Measurements from ENCODE around the gene DDX18.
"Not testable (repeated sequence)": the region's sequence is repeated elsewhere in the genome, so short reads cannot be mapped to it uniquely, and the experiment has no call there.

DNA sequence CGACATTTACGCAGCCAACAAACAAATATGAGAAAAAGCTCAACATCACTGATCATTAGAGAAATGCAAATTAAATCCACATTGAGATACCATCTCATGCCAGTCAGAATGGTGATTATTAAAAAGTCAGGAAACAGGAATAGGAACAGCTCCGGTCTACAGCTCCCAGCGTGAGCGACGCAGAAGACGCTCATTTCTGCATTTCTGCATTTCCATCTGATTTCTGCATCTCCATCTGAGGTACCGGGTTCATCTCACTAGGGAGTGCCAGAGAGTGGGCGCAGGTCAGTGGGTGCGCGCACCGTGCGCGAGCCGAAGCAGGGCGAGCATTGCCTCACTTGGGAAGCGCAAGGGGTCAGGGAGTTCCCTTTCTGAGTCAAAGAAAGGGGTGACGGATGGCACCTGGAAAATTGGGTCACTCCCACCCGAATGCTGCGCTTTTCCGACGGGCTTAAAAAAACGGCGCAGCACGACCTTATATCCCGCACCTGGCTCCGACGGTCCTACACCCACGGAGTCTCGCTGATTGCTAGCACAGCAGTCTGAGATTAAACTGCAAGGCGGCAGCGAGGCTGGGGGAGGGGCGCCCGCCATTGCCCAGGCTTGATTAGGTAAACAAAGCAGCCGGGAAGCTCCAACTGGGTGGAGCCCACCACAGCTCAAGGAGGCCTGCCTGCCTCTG is 10.7 kb upstream of the DDX18 start:
- not testable (repeated sequence) for TF ChIP-seq NFYB (CRISPR knock-in tag; conservative IDR thresholded peaks at IDR 0.05; ENCODE audit: low read depth); FOXK1 (CRISPR knock-in tag; IDR thresholded peaks at IDR 0.05); FOXJ3 (CRISPR knock-in tag; IDR thresholded peaks at IDR 0.05; ENCODE audit: borderline replicate concordance); GABPB1 (CRISPR knock-in tag; IDR thresholded peaks at IDR 0.05); NR2C2 (CRISPR knock-in tag; IDR thresholded peaks at IDR 0.05)
- TF ChIP-seq, protein P1, sequence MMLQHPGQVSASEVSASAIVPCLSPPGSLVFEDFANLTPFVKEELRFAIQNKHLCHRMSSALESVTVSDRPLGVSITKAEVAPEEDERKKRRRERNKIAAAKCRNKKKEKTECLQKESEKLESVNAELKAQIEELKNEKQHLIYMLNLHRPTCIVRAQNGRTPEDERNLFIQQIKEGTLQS (CRISPR knock-in tag; conservative IDR thresholded peaks at IDR 0.05): not testable (repeated sequence)
- TF ChIP-seq, protein P2, sequence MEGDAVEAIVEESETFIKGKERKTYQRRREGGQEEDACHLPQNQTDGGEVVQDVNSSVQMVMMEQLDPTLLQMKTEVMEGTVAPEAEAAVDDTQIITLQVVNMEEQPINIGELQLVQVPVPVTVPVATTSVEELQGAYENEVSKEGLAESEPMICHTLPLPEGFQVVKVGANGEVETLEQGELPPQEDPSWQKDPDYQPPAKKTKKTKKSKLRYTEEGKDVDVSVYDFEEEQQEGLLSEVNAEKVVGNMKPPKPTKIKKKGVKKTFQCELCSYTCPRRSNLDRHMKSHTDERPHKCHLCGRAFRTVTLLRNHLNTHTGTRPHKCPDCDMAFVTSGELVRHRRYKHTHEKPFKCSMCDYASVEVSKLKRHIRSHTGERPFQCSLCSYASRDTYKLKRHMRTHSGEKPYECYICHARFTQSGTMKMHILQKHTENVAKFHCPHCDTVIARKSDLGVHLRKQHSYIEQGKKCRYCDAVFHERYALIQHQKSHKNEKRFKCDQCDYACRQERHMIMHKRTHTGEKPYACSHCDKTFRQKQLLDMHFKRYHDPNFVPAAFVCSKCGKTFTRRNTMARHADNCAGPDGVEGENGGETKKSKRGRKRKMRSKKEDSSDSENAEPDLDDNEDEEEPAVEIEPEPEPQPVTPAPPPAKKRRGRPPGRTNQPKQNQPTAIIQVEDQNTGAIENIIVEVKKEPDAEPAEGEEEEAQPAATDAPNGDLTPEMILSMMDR (IDR thresholded peaks at IDR 0.05): not testable (repeated sequence)
- TF ChIP-seq, protein P3, sequence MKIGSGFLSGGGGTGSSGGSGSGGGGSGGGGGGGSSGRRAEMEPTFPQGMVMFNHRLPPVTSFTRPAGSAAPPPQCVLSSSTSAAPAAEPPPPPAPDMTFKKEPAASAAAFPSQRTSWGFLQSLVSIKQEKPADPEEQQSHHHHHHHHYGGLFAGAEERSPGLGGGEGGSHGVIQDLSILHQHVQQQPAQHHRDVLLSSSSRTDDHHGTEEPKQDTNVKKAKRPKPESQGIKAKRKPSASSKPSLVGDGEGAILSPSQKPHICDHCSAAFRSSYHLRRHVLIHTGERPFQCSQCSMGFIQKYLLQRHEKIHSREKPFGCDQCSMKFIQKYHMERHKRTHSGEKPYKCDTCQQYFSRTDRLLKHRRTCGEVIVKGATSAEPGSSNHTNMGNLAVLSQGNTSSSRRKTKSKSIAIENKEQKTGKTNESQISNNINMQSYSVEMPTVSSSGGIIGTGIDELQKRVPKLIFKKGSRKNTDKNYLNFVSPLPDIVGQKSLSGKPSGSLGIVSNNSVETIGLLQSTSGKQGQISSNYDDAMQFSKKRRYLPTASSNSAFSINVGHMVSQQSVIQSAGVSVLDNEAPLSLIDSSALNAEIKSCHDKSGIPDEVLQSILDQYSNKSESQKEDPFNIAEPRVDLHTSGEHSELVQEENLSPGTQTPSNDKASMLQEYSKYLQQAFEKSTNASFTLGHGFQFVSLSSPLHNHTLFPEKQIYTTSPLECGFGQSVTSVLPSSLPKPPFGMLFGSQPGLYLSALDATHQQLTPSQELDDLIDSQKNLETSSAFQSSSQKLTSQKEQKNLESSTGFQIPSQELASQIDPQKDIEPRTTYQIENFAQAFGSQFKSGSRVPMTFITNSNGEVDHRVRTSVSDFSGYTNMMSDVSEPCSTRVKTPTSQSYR (CRISPR knock-in tag; IDR thresholded peaks at IDR 0.05): not testable (repeated sequence)
- TF ChIP-seq, protein P4, sequence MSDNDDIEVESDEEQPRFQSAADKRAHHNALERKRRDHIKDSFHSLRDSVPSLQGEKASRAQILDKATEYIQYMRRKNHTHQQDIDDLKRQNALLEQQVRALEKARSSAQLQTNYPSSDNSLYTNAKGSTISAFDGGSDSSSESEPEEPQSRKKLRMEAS (CRISPR knock-in tag; IDR thresholded peaks at IDR 0.05): not testable (repeated sequence)
- TF ChIP-seq, protein P5, sequence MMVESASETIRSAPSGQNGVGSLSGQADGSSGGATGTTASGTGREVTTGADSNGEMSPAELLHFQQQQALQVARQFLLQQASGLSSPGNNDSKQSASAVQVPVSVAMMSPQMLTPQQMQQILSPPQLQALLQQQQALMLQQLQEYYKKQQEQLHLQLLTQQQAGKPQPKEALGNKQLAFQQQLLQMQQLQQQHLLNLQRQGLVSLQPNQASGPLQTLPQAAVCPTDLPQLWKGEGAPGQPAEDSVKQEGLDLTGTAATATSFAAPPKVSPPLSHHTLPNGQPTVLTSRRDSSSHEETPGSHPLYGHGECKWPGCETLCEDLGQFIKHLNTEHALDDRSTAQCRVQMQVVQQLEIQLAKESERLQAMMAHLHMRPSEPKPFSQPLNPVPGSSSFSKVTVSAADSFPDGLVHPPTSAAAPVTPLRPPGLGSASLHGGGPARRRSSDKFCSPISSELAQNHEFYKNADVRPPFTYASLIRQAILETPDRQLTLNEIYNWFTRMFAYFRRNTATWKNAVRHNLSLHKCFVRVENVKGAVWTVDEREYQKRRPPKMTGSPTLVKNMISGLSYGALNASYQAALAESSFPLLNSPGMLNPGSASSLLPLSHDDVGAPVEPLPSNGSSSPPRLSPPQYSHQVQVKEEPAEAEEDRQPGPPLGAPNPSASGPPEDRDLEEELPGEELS (CRISPR knock-in tag; IDR thresholded peaks at IDR 0.05): not testable (repeated sequence)
- TF ChIP-seq, protein P6, sequence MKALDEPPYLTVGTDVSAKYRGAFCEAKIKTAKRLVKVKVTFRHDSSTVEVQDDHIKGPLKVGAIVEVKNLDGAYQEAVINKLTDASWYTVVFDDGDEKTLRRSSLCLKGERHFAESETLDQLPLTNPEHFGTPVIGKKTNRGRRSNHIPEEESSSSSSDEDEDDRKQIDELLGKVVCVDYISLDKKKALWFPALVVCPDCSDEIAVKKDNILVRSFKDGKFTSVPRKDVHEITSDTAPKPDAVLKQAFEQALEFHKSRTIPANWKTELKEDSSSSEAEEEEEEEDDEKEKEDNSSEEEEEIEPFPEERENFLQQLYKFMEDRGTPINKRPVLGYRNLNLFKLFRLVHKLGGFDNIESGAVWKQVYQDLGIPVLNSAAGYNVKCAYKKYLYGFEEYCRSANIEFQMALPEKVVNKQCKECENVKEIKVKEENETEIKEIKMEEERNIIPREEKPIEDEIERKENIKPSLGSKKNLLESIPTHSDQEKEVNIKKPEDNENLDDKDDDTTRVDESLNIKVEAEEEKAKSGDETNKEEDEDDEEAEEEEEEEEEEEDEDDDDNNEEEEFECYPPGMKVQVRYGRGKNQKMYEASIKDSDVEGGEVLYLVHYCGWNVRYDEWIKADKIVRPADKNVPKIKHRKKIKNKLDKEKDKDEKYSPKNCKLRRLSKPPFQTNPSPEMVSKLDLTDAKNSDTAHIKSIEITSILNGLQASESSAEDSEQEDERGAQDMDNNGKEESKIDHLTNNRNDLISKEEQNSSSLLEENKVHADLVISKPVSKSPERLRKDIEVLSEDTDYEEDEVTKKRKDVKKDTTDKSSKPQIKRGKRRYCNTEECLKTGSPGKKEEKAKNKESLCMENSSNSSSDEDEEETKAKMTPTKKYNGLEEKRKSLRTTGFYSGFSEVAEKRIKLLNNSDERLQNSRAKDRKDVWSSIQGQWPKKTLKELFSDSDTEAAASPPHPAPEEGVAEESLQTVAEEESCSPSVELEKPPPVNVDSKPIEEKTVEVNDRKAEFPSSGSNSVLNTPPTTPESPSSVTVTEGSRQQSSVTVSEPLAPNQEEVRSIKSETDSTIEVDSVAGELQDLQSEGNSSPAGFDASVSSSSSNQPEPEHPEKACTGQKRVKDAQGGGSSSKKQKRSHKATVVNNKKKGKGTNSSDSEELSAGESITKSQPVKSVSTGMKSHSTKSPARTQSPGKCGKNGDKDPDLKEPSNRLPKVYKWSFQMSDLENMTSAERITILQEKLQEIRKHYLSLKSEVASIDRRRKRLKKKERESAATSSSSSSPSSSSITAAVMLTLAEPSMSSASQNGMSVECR (CRISPR knock-in tag; IDR thresholded peaks at IDR 0.05; ENCODE audit: borderline replicate concordance): not testable (repeated sequence)

All from WTC11 (cell line).